ENCODE data around the gene NKAIN1.

DNA sequence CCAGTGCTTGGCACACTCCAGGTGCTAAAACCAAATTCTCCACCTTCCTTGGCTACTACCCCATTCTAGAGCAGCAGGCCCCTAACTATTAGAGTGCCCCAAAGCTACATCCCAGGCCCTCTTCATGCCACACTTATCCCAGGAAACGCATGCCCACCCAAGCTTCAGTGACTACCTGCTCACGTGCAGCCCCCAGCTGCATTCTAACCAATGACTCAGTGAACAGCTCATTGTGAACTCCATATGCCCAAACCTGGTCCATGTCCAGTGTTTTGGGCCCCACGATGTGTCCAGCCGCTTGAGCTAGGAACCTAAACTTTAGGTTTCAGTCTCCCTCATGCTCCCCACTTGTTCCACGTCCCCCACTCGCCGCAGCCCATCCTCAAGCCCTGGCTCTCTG, 41.5 kb downstream of the NKAIN1 start:
- no peak for TF ChIP-seq CTCF (IDR thresholded peaks at IDR 0.05)
- TF ChIP-seq POLR2A (IDR thresholded peaks at IDR 0.05), result no peak

Data from body of pancreas (tissue), 4 donors.